ENCODE results near the gene UST. TPM values are rescaled to one million over a fixed set of nuclear protein-coding genes. Genes with fewer than 3 reads are reported as not detected.
"Not testable (repeated sequence)": the region's sequence is repeated elsewhere in the genome, so short reads cannot be mapped to it uniquely, and the experiment has no call there.

UST gene
- total RNA-seq, 1 experiment from 2014 or later = 3.9 TPM

- no TSS peak for BruUV-seq (replicated peaks)
- no peaks in the 10 kb centered on the region for H4K20me1 ChIP-seq (ENCODE audit: low read length)
- CTCF ChIA-PET = no interaction called here
- H3K9me3 ChIP-seq (ENCODE audit: low read length) = no peaks in the 10 kb centered on the region
- H3K27me3 ChIP-seq (ENCODE audit: low read length) = no peaks in the 10 kb centered on the region
- H3K36me3 ChIP-seq (ENCODE audit: low read depth, low read length) = no peaks in the 10 kb centered on the region
- POLR2A ChIA-PET (ENCODE audit: unreplicated experiment) = no interaction called here
- no peaks in the 10 kb centered on the region for H3K79me2 ChIP-seq (ENCODE audit: low read length)
- H3F3A ChIP-seq (ENCODE audit: low read length, unreplicated experiment) = no peaks in the 10 kb centered on the region
- TF ChIP-seq EZH2 (IDR thresholded peaks at IDR 0.05; ENCODE audit: low read length, unreplicated experiment) (no peak), CTCF (conservative IDR thresholded peaks at IDR 0.05; ENCODE audit: low read depth, low read length) (no peak), EZH2phosphoT487 (IDR thresholded peaks at IDR 0.05; ENCODE audit: borderline replicate concordance, low read length) (no peak)
- H3K4me2 ChIP-seq (ENCODE audit: low read length) = no peak overlapping the region
- intact Hi-C loops (cut with micrococcal nuclease) = no loop called here
- no peak overlapping the region for H3K4me3 ChIP-seq (ENCODE audit: low read length)
- H3K27ac ChIP-seq (ENCODE audit: low read length) = no peak overlapping the region
- no peak overlapping the region for H3K9ac ChIP-seq (ENCODE audit: low read length)
- ATAC-seq (no peak), DNase-seq (no peak)
- peaks cover 15% of the 10 kb centered on the region for H3K4me1 ChIP-seq (ENCODE audit: insufficient read depth, low read length)
- no peak overlapping the region for H2AFZ ChIP-seq (ENCODE audit: low read length)
- H3K9me2 ChIP-seq (replicated peaks; ENCODE audit: low read length) = no peaks in the 10 kb centered on the region
Measured at GRCh38 chr6:148955441-148955840, 208.6 kb downstream of the UST start.

GRCh38 chr6:148956163-148956562 is 209.3 kb downstream of the UST start:
- POLR2A ChIA-PET (ENCODE audit: unreplicated experiment); H3K9me2 ChIP-seq (replicated peaks; ENCODE audit: low read length); H3K4me3 ChIP-seq (ENCODE audit: low read length); DNase-seq; BruUV-seq (replicated peaks); H3K27me3 ChIP-seq (ENCODE audit: low read length); CTCF ChIA-PET; intact Hi-C loops (cut with micrococcal nuclease); H3K79me2 ChIP-seq (ENCODE audit: low read length); H3K4me2 ChIP-seq (ENCODE audit: low read length); H4K20me1 ChIP-seq (ENCODE audit: low read length); ATAC-seq; H3K36me3 ChIP-seq (ENCODE audit: low read depth, low read length); H3K27ac ChIP-seq (ENCODE audit: low read length); H2AFZ ChIP-seq (ENCODE audit: low read length); H3K9ac ChIP-seq (ENCODE audit: low read length); H3K9me3 ChIP-seq (ENCODE audit: low read length); H3F3A ChIP-seq (ENCODE audit: low read length, unreplicated experiment): not testable (repeated sequence)
- H3K4me1 ChIP-seq (ENCODE audit: insufficient read depth, low read length) = peaks cover 15% of the 10 kb centered on the region

- POLR2A ChIA-PET (ENCODE audit: unreplicated experiment) = no interaction called here
Measured at GRCh38 chr6:148957752-148958151, 210.9 kb downstream of the UST start.

More at GRCh38 chr6:148957752-148958151, 210.9 kb downstream of the UST start:
- H3K79me2 ChIP-seq (ENCODE audit: low read length) = no peaks in the 10 kb centered on the region
- BruUV-seq (replicated peaks) = no TSS peak
- H3K4me1 ChIP-seq (ENCODE audit: insufficient read depth, low read length) = peaks cover 4% of the 10 kb centered on the region
- no peak for TF ChIP-seq CTCF (conservative IDR thresholded peaks at IDR 0.05; ENCODE audit: low read depth, low read length)
- TF ChIP-seq EZH2 (IDR thresholded peaks at IDR 0.05; ENCODE audit: low read length, unreplicated experiment) = no peak
- TF ChIP-seq EZH2phosphoT487 (IDR thresholded peaks at IDR 0.05; ENCODE audit: borderline replicate concordance, low read length) = no peak
- H3K9ac ChIP-seq (ENCODE audit: low read length) = no peak overlapping the region
- no peaks in the 10 kb centered on the region for H3K36me3 ChIP-seq (ENCODE audit: low read depth, low read length)
- H4K20me1 ChIP-seq (ENCODE audit: low read length) = no peaks in the 10 kb centered on the region
- H2AFZ ChIP-seq (ENCODE audit: low read length) = no peak overlapping the region
- CTCF ChIA-PET = interaction anchor here (0.7 kb wide), 1 partner anchor 203 kb away, joined by 3 read pairs; no protein-coding TSS in a partner anchor
- no peak overlapping the region for H3K4me3 ChIP-seq (ENCODE audit: low read length)
- no peaks in the 10 kb centered on the region for H3K9me2 ChIP-seq (replicated peaks; ENCODE audit: low read length)
- H3K27me3 ChIP-seq (ENCODE audit: low read length) = no peaks in the 10 kb centered on the region
- no peak overlapping the region for H3K4me2 ChIP-seq (ENCODE audit: low read length)
- ATAC-seq = no peak
- no peak for DNase-seq
- H3F3A ChIP-seq (ENCODE audit: low read length, unreplicated experiment) = no peaks in the 10 kb centered on the region
- H3K9me3 ChIP-seq (ENCODE audit: low read length) = no peaks in the 10 kb centered on the region
- intact Hi-C loops (cut with micrococcal nuclease) = no loop called here
- H3K27ac ChIP-seq (ENCODE audit: low read length) = no peak overlapping the region
